ENCODE results near the gene AOC2.

- no peak for TF ChIP-seq RAD21 (IDR thresholded peaks at IDR 0.05; ENCODE audit: low read depth)
- no peak for TF ChIP-seq TAF1 (IDR thresholded peaks at IDR 0.05; ENCODE audit: low read depth)
- no peak for TF ChIP-seq CREB1 (IDR thresholded peaks at IDR 0.05; ENCODE audit: low read depth)
- no peak for TF ChIP-seq EP300 (IDR thresholded peaks at IDR 0.05; ENCODE audit: borderline replicate concordance)
- TF ChIP-seq REST (IDR thresholded peaks at IDR 0.05; ENCODE audit: low read depth) = no peak
- TF ChIP-seq YY1 (IDR thresholded peaks at IDR 0.05; ENCODE audit: low read depth) = no peak
- no peak for TF ChIP-seq CEBPB (IDR thresholded peaks at IDR 0.05)
- no peak for TF ChIP-seq MAX (IDR thresholded peaks at IDR 0.05)
- no peak for TF ChIP-seq TEAD4 (IDR thresholded peaks at IDR 0.05)
- TF ChIP-seq NFIC (IDR thresholded peaks at IDR 0.05) = no peak
- TF ChIP-seq FOXM1 (IDR thresholded peaks at IDR 0.05; ENCODE audit: borderline replicate concordance, low read depth) = no peak
- TF ChIP-seq USF1 (IDR thresholded peaks at IDR 0.05) = no peak
- no peak for TF ChIP-seq EGR1 (IDR thresholded peaks at IDR 0.05)
Observed at GRCh38 chr17:42804918-42805367, 39.4 kb upstream of the AOC2 start.
